Activated CD4-positive, alpha-beta T cell treated with anti-CD3 and anti-CD28 coated beads, Interleukin-2, amount 50 U/mL, for 24 hours (primary cell): ENCODE data around the gene HEXA.
"Not testable (repeated sequence)": the region's sequence is repeated elsewhere in the genome, so short reads cannot be mapped to it uniquely, and the experiment has no call there.

ENCODE experiments used
- DNase-seq, 2 donors: peaks; one replicate each; pipeline ENCODE4 v3.0.0-alpha.2; 2020; ENCODE audit warnings: low read depth in 1 of 2, low spot score in 1 of 2

Gene HEXA

DNA sequence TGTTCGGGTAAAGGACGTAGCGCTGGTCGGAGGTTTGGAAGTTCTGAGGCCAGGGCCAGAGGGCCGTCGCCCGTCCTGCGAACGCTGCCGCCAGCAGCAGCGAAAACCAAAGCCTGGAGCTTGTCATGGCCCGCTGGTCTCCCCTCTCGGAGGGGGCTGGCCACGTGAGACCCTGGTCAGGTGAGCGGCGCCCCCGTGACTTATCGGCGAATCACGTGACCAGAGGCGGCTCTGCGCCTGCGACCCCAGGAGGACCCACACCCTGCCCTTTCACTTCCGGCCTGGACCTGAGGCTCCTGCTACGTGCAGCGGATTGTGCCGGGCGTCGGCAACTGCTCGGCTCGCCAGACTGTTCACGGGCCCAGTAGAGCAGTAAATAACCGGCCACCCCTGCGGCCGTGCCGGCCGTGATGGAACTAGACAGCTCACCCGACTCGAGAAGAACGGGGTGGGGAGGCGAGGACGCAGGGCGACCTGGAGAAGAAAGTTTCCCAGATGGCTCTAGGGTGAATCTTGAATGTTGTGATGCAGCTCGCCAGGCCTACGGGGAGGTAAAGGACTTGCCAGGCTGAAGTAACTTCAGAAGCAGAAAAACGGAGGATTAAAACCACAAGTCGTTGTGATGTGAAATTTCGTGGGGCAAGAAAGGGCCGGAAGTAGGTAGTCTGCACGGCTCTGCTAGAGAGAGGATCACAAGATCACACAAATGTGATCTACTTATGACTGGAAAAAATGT lies at the start of gene HEXA:
TSS of gene HEXA (minus strand) at position 169 of the 736 bp plus-strand sequence. CDS start at position 127, 42 bp downstream.
- DNase-seq: peak; percentile 97

GRCh38 chr15:72423256-72423655 lies 47.4 kb upstream of the HEXA start:
- no peak for DNase-seq

DNA sequence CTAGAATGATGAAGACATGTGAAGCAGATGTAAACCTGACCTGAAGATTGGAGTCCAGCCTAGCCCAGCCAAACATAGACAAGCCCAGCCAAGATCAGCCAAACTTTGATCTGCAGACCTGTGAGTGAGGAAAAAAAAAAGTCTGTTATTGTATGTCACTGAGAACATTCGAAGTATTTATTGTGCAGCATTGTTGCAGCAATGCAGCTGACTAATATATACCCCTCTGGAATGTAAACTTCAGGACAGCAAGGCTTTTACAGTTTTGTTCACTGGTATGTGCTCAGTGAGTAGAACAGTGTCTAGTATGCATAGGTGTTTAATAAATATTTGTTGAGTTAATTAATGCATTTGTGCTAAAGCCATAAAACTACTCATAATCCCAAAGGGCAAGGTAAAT lies 45.7 kb upstream of the HEXA start:
- no peak for DNase-seq

GRCh38 chr15:72420576-72420975 lies 44.8 kb upstream of the HEXA start:
- DNase-seq: no peak

DNA sequence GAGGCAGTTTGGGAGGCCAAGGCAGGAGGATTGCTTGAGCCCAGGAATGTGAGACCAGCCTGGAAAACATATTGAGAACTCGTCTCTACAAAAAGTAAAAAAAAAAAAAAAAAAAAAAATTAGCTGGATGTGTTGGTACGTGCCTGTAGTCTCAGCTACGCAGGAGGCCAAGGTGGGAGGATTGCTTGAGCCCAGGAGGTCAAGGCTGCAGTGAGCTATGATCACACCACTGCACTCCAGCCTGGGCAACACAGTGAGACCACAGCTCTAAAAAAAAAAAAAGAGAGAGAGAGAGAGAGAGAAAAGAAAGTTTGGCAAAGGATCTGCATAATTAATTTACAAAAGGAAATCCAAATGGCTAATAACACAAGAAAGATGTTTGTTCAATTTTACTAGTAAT lies 44.0 kb upstream of the HEXA start:
- not testable (repeated sequence) for DNase-seq

DNA sequence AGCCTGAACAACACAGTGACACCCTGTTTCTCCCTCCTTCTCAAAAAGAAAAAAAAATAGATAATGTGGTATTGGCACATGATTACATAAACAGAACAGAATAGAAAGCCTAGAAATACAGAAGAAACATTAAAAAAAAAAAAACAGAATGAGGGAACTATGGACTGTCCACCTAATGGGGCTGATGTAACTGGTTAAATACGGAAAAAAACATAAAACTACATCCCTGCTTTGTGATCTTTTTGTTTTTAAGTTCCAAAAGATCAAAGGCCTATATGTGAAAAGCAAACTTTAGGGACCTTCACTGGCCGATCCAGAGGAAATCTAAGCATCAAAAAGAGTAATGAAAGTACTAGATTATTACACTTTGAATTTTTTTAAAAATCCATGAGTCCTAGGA lies 39.5 kb upstream of the HEXA start:
- DNase-seq: no peak

DNA sequence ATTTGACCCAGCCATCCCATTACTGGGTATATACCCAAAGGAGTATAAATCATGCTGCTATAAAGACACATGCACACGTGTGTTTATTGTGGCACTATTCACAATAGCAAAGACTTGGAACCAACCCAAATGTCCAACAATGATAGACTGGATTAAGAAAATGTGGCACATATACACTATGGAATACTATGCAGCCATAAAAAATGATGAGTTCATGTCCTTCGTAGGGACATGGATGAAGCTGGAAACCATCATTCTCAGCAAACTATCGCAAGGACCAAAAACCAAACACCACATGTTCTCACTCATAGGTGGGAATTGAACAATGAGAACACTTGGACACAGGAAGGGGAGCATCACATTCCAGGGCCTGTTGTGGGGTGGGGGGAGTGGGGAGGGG lies 37.5 kb upstream of the HEXA start:
- not testable (repeated sequence) for DNase-seq

- no peak for DNase-seq
Measured at GRCh38 chr15:72411544-72411943, 35.7 kb upstream of the HEXA start.

DNA sequence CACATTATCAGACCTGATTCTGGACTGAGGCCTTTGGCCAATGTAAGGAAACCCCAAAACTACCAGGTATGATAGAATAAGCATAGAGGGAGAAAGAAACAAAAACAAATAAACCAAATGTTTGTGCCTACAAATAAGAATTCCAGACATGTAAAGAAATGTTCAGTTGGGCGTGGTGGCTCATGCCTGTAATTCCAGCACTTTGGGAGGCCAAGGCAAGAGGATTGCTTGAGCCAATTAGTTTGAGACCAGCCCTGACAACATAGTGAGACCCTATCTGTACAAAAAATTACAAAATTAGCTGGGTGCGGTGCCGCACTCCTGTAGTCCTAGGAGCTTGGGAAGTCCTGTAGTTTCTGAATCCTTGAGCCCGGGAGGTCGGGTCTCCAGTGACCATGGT lies 35.3 kb upstream of the HEXA start:
- DNase-seq: no peak

GRCh38 chr15:72406936-72407335 lies 31.1 kb upstream of the HEXA start:
- no peak for DNase-seq

DNA sequence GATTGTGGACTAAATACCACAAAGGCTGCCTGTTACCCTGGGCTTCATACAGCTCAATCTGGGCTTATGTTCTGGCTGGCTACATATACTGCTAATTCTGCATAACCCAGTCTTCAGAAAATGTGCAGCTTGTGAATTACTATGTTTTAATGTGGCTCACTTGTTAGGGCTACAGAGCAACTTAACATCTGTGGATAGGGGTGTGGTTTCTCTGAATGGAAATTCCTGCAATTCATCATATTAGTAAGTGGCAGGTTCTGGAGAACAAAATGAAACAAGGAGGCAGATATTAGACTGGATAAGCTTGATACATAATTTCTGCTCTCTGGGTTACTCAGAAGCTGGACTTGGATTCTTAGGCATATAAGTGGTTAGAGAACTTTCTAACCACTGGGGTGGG lies 29.0 kb upstream of the HEXA start:
- no peak for DNase-seq

- no peak for DNase-seq
Measured at GRCh38 chr15:72404356-72404755, 28.5 kb upstream of the HEXA start.

DNA sequence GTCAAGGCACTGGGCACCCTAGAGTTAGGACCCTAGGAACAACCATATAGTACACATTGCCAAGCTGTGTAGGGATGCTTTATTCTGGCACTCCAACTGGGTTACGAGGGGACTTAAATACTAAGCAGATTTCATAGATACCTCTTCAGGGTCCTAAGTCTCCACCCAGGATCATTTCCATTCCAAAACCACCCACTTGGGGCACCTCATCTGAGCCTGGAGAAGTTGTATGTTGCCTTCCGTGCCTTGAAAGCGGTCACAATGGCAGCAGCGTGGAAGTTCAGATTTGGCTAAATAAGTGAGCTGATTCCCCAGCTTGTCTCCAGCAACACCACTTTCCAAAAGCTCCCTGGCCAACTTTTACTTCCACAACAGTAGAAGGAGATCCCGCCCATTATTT lies 26.9 kb upstream of the HEXA start:
- no peak for DNase-seq

DNA sequence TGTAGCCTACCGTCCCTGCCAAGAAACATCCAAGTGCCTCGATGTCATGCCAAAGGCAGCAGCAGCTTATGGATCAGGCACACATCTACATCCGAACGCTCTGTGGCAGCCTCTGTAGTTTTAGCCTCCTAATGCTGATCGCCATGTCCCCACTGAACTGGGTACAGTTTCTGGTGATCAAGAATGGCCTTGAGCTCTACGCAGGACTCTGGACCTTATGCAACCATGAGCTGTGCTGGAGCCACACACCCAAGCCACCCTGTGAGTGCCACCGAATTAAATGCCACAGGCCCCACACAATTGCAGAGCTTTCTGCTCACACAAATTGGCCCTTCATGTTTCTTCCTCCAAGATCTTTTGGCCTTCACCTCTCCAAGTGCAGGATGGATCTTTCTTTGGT lies 22.8 kb upstream of the HEXA start:
- no peak for DNase-seq

- no peak for DNase-seq
Measured at GRCh38 chr15:72397796-72398588, 22.2 kb upstream of the HEXA start, which contains the start of gene TMEM202. Gene TMEM202 (plus strand): TSS chr15:72398305. CDS start chr15:72398327, 22 bp downstream.

- DNase-seq: not testable (repeated sequence)
Measured at GRCh38 chr15:72396331-72396730, 20.5 kb upstream of the HEXA start.

- DNase-seq: no peak
Measured at GRCh38 chr15:72389231-72389630, 13.4 kb upstream of the HEXA start.

- no peak for DNase-seq
Measured at GRCh38 chr15:72387741-72388140, 11.9 kb upstream of the HEXA start.

DNA sequence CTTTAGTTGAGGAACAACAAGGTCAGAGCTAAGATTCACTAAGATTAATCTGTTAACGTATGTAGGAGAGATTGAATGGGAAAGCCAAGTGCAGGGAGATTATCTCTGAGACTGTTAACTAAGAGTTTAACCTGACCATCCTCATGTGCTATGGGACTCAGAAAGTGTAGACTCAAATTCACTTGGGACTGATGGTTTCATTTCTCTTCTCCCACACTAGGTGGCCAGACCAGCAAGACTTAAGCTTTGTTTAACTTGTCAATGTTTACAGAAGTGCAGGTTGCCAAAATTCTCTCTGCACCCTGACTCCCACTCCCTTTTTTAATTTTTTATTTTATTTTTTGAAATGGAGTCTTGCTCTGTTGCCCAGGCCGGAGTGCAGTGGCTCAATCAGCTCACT lies 6.3 kb upstream of the HEXA start:
- no peak for DNase-seq

DNA sequence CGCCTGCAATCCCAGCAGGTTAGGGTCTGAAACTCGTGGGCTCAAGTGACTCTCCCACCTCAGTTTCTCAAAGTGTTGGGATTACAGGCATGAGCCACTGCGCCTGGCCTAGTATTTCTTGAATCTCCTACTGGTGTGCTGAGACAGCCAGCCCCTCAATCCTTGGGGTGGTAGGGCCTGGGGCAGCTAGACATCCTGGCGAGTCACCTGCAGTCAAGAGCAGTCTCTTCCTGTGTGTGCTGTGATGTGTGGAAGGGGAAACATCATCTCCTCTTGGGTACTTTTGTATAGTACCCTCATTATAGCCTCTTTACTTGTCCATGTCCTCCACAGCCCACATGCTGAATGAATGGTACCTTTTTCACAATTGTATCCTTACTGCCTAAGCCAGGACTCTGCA lies 4.9 kb upstream of the HEXA start:
- DNase-seq: no peak

GRCh38 chr15:72379856-72380430 lies 4.1 kb upstream of the HEXA start:
- no peak for DNase-seq

- not testable (repeated sequence) for DNase-seq
Measured at GRCh38 chr15:72379106-72379505, 3.3 kb upstream of the HEXA start.
